Endothelial cell of hepatic sinusoid (primary cell): ENCODE results near the gene ATG13.
"Not testable (repeated sequence)": the region's sequence is repeated elsewhere in the genome, so short reads cannot be mapped to it uniquely, and the experiment has no call there.

Source experiments
- in situ Hi-C: cut with HindIII; loops from 2 replicates; pipeline ENCODE4 v1.10.0; 2017; ENCODE audit warnings: low sequenced_read_pairs

The ATG13 gene

GRCh38 chr11:46617134-46617971, at the start of gene ATG13, which contains the start of gene HARBI1:
Gene ATG13 (plus strand): TSS chr11:46617553. CDS start chr11:46644292, 26,739 bp downstream.
Gene HARBI1 (minus strand): TSS chr11:46617227. CDS start chr11:46616237, 990 bp downstream.
- in situ Hi-C loops, result no loop called here

- in situ Hi-C loops, result no loop called here
These were observed 46.5 kb upstream of the ATG13 start for GRCh38 chr11:46570790-46571398.

DNA sequence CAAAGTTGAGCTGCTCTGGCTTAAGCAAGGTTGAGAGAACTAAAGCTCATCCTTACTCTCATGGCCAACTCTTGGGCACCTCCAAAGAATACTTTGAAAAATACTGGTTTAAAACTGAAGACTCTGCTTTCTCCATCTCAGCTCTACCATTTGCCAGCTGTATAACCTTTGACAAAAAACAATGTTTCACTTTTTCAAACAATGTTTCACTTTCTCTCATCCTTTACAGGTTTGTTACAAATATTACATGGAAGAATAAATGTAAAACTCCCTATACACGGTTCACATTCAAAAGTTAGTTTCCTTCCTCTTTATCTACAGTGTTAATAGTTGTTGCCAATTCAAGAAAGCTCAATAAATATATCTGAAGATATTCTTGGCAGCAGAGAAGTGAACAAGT, 42.7 kb upstream of the ATG13 start:
- in situ Hi-C loops, result no loop called here

GRCh38 chr11:46577058-46577457, 40.3 kb upstream of the ATG13 start:
- in situ Hi-C loops, result no loop called here

- in situ Hi-C loops, result no loop called here
These were observed 34.8 kb upstream of the ATG13 start for GRCh38 chr11:46582588-46582987.

DNA sequence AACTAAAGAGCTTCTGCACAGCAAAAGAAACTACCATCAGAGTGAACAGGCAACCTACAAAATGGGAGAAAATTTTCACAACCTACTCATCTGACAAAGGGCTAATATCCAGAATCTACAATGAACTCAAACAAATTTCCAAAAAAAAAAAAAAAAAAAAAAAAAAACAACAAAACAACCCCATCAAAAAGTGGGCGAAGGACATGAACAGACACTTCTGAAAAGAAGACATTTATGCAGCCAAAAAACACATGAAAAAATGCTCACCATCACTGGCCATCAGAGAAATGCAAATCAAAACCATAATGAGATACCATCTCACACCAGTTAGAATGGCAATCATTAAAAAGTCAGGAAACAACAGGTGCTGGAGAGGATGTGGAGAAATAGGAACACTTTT, 33.8 kb upstream of the ATG13 start:
- in situ Hi-C loops, result not testable (repeated sequence)

DNA sequence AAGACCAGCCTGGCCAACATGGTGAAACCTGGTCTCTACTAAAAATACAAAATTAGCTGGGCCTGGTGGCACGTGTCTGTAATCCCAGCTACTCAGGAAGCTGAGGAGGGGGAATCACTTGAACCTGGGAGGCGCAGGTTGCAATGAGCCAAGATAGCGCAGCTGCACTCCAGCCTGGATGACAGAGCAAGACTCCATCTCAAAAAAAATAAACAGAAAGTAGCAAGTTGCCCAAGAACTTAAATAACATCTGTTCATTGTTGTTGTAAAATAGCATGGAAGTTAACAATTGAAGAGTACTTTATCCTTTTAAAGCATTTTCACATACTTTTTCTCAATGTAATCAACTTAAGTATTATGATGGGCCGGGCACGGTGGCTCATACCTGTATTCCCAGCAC, 29.2 kb upstream of the ATG13 start:
- in situ Hi-C loops, result no loop called here

DNA sequence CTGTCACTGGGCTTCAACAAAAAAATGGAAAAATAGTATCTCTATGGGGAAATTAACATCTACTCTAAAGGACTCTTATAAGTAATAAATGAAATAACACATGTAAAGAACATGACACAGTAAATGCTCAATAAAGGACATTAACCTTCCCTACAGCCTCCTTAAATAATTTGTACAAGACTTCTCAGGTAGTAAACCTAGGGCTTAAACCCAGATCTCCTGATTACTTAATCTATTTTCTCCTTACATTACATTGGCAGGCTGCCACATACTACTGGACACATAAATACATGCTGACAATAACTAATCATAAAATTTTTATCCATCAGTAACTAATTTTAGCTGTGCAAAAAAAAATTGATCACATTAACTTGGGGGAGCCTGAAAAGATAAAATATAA, 28.4 kb upstream of the ATG13 start:
- in situ Hi-C loops, result no loop called here

- in situ Hi-C loops, result no loop called here
These were observed 26.4 kb upstream of the ATG13 start for GRCh38 chr11:46590740-46591605.

DNA sequence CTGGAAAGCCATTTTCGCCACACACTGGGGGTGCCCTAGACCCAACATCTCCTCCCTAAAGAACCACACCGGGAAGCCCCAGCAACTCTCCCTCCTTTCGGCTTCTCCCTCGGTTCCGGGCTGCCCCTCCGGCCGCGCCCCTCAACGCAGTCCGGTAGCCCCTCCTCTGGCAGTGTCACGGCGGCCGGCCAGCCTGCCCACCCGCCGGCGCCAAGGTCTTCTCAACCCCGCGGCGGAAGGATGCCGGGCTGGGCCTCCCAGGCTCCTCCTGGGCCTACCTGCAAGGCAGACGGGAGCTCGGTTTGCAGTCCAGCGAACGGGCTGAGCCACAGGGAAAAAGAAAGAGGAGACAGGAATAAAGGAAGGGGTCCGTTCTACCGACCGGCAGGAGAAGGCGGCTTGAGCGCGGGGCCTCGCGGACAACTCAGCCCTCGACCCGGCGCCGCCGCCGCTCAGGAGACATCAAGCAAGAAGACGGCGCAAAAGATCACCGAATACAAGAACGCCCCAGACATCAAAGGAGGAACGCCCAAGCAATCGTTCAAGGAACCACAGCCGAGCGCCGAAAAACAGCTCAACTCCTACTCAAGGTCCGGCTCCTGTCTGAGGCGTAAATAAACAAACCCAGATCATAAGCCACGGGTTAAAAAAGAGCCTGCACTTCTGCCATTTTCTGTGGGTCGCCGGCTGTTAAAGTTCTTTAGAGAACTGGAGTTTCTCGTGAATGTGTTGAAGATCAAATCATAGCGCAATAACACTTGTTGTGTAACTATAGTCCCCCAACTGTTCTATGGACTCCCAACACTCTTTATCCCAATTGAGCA, 23.6 kb upstream of the ATG13 start, which contains the start of gene AMBRA1:
AMBRA1 (minus strand) TSS at position 474 of the 824 bp plus-strand sequence. CDS start 45,643 bp downstream, outside the sequence.
- in situ Hi-C loops, result no loop called here

DNA sequence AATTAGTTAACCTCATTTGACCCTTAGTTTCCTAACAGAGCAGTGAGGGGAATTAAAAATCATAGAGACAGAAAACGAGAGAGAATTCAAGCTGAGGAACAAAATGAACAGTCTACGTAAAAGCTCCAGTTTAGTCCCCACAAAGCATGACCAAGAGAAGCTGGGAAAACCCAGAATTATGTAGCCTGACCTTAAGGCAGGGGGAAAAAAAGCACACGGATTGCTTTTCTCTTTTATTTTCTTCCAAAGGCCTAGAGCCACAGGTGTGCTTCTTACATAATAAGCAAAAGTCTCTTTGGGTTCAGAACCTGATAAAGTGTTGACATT, 23.0 kb upstream of the ATG13 start:
- in situ Hi-C loops, result no loop called here

GRCh38 chr11:46594785-46595184, 22.6 kb upstream of the ATG13 start:
- in situ Hi-C loops, result no loop called here

DNA sequence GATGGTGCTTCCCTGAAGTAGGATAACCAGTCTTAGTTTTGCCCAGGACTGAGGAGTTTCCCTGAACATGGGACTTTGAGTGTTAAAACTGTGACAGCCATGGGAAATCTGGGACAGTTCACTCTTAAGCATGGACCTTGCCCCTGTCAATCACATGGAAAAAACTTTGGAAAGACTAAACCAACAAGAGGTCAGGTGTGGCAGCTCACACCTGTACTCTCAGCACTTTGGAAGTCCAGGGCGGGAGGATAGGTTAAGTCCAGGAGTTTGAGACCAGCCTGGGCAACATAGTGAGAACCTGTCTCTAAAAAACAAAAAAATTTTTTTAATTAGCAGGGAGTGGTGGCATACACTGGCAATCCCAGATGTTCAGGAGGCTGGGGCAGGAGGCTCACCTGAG, 20.2 kb upstream of the ATG13 start:
- in situ Hi-C loops, result no loop called here

DNA sequence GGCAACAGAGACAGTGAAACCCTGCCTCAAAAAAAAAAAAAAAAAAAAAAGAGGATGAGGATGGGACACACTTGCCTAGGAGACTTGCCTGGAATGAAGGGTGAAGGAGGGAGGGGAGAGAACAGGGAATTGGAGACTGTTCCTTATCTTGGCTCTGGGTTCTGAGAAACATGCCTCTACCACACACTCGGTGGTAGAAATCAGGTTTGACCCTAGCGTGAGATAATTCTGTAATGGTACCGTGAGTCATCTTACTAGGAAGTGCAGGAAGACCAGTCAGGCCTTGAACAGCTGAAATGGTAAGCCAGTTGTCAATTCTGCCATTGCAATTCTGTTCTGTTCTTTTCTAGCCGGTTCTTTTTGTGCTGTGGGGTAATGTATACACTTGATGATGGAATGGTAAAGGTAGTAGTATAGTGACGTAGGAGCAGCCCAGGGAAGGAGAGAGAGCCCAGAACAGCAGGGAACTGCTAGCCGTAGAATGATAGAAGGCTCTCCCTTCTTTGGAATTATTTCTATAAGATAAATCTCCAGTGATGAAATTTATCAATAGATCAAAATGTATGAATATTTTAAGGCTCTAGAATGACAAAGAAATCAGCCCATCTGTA, 19.6 kb upstream of the ATG13 start:
- in situ Hi-C loops, result no loop called here

DNA sequence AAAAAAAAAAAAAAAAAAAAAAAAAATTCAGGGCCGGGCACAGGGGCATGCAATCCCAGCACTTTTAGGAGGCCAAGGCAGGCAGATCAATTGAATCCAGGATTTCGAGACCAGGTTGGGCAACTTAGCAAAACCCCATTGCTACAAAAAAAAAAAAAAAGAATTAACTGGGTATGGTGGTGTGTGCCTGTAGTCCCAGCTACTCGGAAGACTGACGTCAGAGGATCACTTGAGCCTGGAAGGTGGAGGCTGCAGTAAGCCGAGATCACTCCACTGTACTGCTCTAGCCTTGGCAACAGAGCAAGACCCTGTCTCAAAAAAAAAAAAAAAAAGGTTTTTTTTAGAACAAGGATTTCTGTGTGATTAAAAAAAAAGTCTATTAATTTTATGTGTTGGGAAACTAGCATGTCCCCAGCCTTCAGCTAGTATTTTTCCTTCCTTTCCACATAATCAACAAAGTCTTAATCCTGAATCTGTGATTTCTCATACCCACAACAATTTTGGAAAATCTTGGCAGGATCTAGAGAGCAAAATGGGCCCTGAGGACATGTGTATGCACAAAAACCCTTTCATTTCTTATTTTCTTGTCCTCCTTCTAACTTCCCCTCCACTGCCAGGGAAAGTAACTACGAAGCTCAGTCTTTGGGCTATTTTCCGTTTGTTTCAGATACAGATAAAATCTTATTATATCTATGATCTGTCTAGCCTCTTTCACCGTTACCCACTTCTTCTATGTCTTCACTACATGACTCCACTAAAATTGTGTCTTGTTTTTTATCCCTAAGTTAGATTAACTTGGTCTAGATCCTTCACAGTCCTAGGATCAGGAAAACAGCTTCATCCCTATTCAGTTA, 17.8 kb upstream of the ATG13 start:
- in situ Hi-C loops, result no loop called here

DNA sequence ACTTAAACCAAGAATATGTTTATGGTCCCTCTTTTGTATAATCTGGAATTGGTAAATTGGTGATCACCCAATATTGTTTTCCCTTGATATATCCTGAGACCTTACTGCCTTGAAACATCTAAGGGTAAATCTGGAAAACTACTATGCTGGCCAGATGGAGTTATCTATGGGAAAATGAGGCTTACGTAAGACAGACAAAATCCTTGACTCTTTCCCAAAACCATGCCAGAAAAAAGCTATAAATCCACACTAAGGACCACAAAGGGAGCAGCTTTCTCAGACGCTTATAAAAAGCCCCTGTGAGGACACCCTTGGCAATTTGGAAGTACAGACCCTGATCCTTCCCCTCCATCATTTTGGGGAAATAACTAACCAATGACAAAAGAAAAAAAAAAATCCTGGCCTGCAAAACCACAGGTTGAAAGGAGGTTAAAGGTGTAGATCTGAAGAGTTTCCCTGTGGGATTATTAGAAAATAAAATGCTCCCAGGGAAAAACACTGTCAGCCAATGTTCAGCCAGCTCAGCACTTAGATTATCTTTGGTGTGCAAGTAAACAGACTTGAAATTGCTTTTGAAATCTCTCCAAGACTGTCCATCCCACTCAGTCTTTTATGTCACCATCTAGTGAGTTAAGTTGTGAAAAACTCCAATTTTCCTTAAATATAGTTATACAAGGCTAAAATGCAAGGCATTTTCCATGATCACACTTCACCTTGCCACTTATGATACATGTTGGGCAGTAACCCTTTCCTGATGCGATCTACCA, 17.0 kb upstream of the ATG13 start:
- in situ Hi-C loops, result no loop called here

DNA sequence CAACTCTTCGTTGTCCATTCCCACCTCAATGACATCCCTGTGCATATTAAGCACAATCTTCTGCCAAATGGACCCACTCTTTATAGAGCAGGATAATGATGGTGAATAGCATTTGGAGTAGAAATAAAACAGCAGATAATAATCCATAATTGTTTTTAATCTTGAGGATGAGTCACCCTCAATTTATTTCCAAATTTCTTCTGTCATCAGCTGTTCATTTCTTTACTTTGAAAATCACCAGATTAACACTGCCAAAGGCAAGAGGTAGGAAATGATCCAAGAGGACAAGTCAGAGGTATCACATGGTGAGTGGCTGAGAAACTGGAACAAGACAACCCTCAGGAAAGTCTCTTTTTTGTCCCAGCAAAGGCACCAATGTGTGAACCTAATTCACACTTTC, 16.2 kb upstream of the ATG13 start:
- in situ Hi-C loops, result no loop called here

DNA sequence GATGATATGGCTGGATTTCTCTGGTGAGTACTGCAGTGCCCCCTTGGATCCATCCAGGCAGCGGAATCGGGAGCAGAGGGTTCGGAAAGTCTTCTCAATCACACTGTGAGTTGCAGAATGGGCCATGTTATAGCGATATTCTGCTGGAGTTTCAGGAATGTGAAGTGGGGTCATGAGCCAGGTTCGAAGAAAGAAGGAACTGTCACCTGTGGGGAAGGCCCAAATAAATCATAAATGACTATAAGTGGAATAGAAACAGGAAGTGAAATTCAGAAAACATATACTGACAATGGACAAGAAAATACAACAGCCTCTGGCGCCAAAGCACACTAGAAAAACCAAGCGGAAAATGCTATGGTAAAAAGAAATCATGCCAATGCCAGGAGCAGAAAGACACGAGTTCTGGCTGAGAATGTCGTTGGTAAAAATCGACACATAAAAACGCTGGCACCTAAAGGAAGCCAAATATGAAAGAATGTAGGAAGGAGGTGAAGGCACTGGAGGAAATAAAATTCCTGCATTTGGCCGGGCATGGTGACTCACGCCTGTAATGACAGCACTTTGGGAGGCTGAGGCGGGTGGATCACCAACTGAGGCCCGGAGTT, 13.5 kb upstream of the ATG13 start:
- in situ Hi-C loops, result no loop called here
